CD4-positive, alpha-beta T cell treated with Interleukin-6 for 4 hours (primary cell): ENCODE measurements around the gene IL18.
"Not testable (repeated sequence)": the region's sequence is repeated elsewhere in the genome, so short reads cannot be mapped to it uniquely, and the experiment has no call there.

ENCODE experiments used
- DNase-seq: peaks from one replicate; pipeline ENCODE4 v3.0.0-alpha.2; 2020; ENCODE audit warnings: mixed read lengths

IL18 gene

GRCh38 chr11:112167145-112167544, 3.3 kb upstream of the IL18 start, which contains the start of gene TEX12:
Gene TEX12 (plus strand): TSS chr11:112167372. CDS start chr11:112169269, 1,897 bp downstream.
- no peak for DNase-seq

DNA sequence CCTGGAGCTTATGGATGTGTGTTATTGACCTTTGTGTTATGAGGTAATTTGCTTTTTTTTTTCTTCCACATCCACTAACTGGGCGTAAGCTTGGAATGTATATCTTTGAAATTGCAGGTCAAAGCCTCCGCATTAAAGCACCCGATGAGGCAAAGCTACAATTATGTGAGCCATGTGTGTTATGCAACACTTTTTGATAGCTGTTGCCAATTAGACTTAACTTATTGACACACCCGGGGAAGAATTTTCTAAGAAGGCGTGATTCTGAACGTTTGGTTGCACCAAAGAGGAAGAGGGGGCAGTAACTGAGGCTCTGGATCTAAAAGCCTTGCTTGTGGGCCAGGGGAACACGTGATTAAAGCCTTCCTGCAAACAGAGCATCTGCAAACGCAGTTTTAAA, 2.7 kb upstream of the IL18 start:
- no peak for DNase-seq

- no peak for DNase-seq
Observed at GRCh38 chr11:112165049-112165448, 1.2 kb upstream of the IL18 start.

GRCh38 chr11:112162761-112163546, 940 bp downstream of the IL18 start:
- no peak for DNase-seq

- not testable (repeated sequence) for DNase-seq
Observed at GRCh38 chr11:112162200-112162599, 1.7 kb downstream of the IL18 start.

- DNase-seq = no peak
Observed at GRCh38 chr11:112161012-112161411, 2.9 kb downstream of the IL18 start.

DNA sequence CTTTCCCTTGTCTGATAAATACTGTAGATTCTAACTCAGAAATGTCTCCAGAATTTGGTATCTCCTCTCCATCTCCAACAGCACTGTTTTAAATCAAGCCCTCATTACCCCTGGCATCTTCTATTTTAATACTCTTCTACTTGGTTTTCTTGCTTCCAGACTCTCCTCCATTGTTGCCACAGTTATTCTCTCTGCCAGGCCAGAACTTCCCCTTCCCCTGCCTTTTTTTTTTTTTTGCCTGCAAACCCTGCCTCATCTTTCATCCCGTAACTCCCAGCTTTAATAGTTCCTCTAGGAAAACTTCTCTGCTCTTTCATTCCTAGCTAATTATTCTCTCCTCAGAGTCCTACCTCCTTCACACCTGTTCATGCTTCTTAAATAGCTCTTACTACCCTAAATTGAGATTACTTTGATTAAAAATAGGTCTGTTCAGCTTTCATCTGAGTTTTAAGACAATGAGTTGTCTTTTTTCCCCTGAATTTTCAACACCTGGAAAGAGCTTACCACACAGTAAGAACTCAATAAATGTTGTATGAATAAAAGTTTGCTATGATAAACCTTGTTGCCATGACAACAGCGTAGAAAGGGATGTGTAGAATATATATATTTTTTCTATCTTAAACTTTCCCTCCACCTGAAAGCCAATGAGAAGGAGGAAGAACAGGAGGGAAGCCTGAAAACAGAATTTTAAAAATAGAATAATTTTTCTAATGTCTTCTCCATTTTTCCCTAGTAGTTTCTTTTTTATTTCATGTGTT, 3.6 kb downstream of the IL18 start:
- no peak for DNase-seq

GRCh38 chr11:112159098-112160065, 4.5 kb downstream of the IL18 start:
- DNase-seq = no peak

GRCh38 chr11:112156956-112157766, 6.7 kb downstream of the IL18 start:
- no peak for DNase-seq

DNA sequence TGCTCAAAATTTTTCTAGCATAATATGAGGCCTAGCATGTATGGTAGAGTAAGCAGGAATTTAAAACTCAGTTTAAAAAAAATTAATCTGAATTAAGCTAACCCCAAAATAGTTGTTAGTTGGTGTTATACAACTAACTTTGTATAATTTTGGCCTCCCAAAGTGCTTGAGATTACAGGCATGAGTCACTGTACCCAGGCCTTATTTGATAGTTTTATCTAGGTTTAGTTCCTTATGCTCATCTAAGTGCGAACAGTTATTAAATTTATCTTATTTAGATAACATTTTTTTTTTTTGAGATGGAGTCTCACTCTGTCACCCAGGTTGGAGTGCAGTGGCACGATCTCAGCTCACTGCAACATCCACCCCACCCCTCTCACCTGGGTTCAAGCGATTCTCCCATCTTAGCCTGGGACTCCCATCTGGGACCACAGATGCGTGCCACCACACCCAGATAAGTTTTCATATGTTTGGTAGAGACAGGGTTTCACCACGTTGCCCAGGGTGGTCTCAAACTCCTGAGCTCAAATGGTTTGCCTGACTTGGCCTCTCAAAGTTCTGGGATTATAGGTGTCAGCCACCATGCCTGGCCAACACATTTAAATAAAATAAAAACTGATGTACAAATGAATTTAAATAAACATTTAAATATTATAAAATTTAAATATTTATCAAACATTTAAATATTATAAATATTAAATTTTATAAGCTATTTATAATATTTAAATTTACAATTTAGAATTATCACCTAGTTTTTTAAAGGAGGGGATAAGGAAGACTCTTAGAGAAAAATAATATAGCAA, 7.5 kb downstream of the IL18 start:
- DNase-seq = no peak

GRCh38 chr11:112150517-112150916, 13.4 kb downstream of the IL18 start:
- no peak for DNase-seq

DNA sequence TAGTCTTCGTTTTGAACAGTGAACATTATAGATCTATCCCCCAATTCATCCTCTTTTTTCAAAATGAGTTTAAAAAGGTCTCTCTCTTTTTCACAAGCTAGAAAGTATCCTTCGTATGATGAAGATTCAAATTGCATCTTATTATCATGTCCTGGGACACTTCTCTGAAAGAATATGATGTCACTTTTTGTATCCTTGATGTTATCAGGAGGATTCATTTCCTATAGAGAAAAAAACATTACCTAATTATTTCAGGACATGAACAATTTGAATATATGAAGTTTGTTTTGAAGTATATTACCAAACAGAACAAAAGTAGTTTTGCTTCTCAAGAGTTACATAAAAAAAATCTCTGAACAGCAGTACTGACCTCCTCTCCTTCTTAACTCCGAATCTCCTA, 20.3 kb downstream of the IL18 start:
- DNase-seq = no peak

DNA sequence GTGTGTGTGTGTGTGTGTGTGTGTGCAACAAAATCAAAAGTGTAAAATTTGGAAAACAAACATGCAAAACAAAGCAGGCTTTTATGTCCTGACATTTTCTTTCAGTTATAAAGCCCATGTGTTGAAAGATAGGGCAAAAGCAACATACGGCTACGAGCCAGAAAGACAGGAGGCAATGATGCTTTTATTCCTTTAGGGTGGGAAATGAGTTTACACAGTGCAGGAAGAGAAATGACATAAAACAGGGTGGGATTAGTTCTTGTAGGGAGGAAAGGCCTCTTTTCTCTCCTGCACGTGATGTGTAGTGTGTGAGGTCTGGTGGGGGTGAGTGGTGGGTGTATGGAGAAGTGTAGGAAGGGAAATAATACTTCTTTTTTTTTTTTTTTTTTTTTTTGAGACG, 29.4 kb downstream of the IL18 start:
- no peak for DNase-seq

DNA sequence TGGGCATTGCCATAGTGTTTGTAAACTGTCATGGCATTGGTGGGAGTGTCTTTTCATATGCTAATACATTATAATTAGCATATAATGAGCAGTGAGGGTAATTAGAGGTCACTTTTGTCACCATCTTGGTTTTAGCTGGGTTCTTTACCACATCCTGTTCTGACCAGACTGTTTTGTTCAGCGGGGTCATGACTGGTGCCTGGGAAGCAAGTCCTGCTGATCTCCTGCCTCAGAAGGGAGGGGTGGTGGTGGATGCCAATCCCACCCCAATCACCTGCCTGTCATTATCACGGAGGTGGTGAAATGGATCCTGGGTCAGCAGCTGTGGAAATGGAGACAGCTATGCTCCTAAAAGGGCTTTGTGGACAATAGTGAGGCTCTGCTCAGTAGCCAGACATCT, 31.2 kb downstream of the IL18 start:
- DNase-seq = no peak

DNA sequence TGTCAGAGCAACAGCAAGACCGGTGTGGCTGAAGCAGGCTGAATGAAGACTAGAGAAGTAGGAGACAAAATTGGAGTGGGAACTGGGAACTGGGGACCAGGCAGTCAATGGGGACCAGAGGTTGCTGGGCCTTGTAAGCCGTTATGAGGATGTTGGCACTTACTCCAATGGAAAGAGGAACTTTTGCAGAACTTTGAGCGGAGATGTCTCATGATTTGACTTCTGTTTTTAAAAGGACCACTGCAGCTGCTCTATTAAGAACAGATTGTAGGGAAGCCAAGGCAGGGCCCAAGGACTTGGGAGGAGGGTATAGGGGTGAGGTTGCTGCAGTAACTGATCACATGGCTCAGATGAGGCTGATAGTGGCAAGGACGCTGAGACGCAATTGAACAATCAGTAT, 34.2 kb downstream of the IL18 start:
- no peak for DNase-seq

GRCh38 chr11:112128483-112129121, 35.3 kb downstream of the IL18 start:
- DNase-seq = no peak

DNA sequence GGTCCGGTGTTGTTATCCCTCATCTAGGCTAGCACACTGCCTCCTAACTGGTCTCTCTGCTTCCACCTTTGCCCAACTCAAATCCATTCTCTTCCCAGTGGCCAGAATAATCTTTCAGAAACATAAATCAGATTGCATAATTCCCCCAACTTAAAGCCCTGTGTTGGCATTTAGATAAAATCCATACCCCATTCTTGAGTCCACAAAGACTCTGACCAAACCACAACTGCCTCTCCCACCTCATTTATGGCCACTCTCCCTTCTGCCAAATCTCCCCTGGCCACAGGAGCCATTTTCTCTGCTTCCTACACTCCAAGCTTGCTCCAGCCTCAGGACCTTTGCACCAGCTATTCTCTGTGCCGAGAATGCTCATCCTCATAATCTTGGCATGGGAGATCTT, 36.8 kb downstream of the IL18 start:
- no peak for DNase-seq

GRCh38 chr11:112123129-112123528, 40.8 kb downstream of the IL18 start:
- DNase-seq = no peak

DNA sequence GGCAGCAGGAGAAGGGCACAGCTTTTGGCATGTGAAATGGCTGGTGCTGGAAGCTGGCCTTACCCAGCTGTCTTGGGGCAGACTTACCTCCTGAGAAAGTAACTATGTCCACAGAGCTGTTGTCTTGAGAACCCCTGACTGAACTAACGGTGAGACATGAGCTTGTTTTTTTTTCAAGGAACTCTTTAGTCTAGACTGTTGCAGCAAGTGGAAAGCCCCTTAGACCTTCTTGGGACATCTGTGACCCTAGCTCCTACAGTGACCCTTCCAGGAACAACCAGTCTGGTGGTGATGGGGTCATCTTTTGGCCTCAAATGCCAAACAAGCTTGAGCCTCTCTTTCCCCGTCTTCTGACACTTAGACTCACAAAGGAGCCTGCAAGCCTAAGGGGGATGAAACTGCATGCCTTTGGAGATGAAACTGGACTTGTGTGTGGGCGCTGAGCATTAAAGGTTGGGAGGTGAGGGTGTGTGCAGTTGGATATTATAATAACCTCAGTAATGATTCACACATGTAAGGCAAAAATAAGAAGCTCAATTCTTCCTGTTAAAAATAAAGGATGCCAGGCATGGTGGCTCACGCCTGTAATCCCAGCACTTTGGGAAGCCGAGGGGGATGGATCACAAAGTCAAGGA, 41.8 kb downstream of the IL18 start:
- no peak for DNase-seq

DNA sequence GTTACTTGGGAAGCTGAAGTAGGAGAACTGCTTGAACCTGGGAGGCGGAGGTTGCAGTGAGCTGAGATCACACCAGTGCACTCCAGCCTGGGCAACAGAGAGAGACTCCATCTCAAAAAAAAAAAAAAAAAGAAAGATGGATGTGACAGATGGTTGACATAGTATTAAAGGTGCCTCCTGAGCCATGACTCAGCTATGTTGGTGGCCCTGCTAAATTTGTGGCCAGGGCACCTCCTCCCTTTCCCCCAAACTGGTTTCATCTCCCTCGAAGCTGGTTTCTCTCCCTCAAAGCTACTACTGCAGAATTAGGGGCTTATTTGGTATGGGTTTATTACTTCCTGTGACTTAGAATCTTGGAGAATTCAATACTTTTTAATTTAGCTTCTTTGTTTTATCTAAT, 45.7 kb downstream of the IL18 start:
- DNase-seq = no peak
